Measurements from ENCODE around the gene ZNF677. TPM values are rescaled to one million over a fixed set of nuclear protein-coding genes. Genes with fewer than 3 reads are reported as not detected.
"Not testable (repeated sequence)": the region's sequence is repeated elsewhere in the genome, so short reads cannot be mapped to it uniquely, and the experiment has no call there.

ZNF677 gene
- total and polyA plus RNA-seq, 12 donors, result 6.9 to 34.2 (median 20.7) TPM

- no peaks in the 10 kb centered on the region for H3K27me3 ChIP-seq
- H3K27ac ChIP-seq, result no peak overlapping the region
- H3K4me1 ChIP-seq (replicated peaks in 1 of 2), result peaks cover 0 to 10% of the 10 kb centered on the region in 2 donors
- TF ChIP-seq POLR2A (IDR thresholded peaks at IDR 0.05) (no peak), CTCF (IDR thresholded peaks at IDR 0.05) (no peak)
- 56 to 62% (median 59%) methylated on average over 11 to 12 of the region's 12 CpGs for WGBS, 4 donors
- intact Hi-C loops (cut with DNase I), result loop anchor here in 1 of 2 donors (10.0 kb wide), 4 partner anchors 119 to 551 kb away; partner anchors contain the start of gene ZNF525
- peak overlapping the region in 1 of 4 donors; percentile 77 for H3K4me3 ChIP-seq
- H3K9me3 ChIP-seq (replicated peaks in 1 of 3), result no peaks in the 10 kb centered on the region
- peaks cover 0 to 4% of the 10 kb centered on the region in 2 donors for H3K36me3 ChIP-seq (replicated peaks in 1 of 2)
- DNase-seq, result no peak
These were observed 61.0 kb downstream of the ZNF677 start for GRCh38 chr19:53193535-53194222.

- Histone ChIP-seq H3K36me3 (replicated peaks in 1 of 2) (peaks cover 0 to 4% of the 10 kb centered on the region in 2 donors), H3K4me3 (peak within 1 kb of the TSS; percentile 4 to 91 (median 43)), H3K27me3 (no peaks in the 10 kb centered on the region), H3K9me3 (replicated peaks in 1 of 3) (no peaks in the 10 kb centered on the region), H3K4me1 (replicated peaks in 1 of 2) (peaks cover 0 to 10% of the 10 kb centered on the region in 2 donors), H3K27ac (peak within 1 kb of the TSS in 3 of 5 donors; percentile 48 to 79 (median 65))
- 0 to 2% (median 0%) methylated on average over 23 to 53 of the region's 53 CpGs for WGBS, 4 donors
- peak; percentile 86 to 95 (median 93) for DNase-seq
- intact Hi-C loops (cut with DNase I), result loop anchor here in 1 of 2 donors (10.0 kb wide), 4 partner anchors 118 to 552 kb away; partner anchors contain the start of gene ZNF525
- TF ChIP-seq POLR2A (IDR thresholded peaks at IDR 0.05) (peak in 1 of 2 donors; percentile 73), CTCF (IDR thresholded peaks at IDR 0.05) (no peak)
These were observed 61.7 kb downstream of the ZNF677 start, which contains the start of gene ZNF665 for GRCh38 chr19:53192771-53193534. Gene ZNF665, minus strand, starts transcription at chr19:53193358. Its CDS starts 10,460 bp downstream, at chr19:53182898.

GRCh38 chr19:53190253-53190652, 64.4 kb downstream of the ZNF677 start:
- WGBS, 4 donors, result 82 to 92% (median 85%) methylated on average over 3 of the region's 3 CpGs
- Histone ChIP-seq H3K36me3 (replicated peaks in 1 of 2) (peaks cover 0 to 4% of the 10 kb centered on the region in 2 donors), H3K27me3 (no peaks in the 10 kb centered on the region), H3K4me1 (replicated peaks in 1 of 2) (peaks cover 0 to 4% of the 10 kb centered on the region in 2 donors), H3K4me3 (no peak overlapping the region), H3K9me3 (replicated peaks in 1 of 3) (no peaks in the 10 kb centered on the region), H3K27ac (no peak overlapping the region)
- no peak for DNase-seq
- intact Hi-C loops (cut with DNase I), result loop anchor here in 1 of 2 donors (10.0 kb wide), 4 partner anchors 115 to 555 kb away; partner anchors contain the start of gene ZNF525
- no peak for TF ChIP-seq POLR2A (IDR thresholded peaks at IDR 0.05)
- no peak for TF ChIP-seq CTCF (IDR thresholded peaks at IDR 0.05)

GRCh38 chr19:53189691-53190198, 64.9 kb downstream of the ZNF677 start:
- intact Hi-C loops (cut with DNase I), result loop anchor here in 1 of 2 donors (10.0 kb wide), 4 partner anchors 115 to 555 kb away; partner anchors contain the start of gene ZNF525
- H3K27ac ChIP-seq; H3K9me3 ChIP-seq (replicated peaks in 1 of 3); H3K36me3 ChIP-seq (replicated peaks in 1 of 2); H3K4me1 ChIP-seq (replicated peaks in 1 of 2); H3K27me3 ChIP-seq; H3K4me3 ChIP-seq: not testable (repeated sequence)
- DNase-seq, result peak in 2 of 7 donors; percentile 30 to 31
- WGBS, 4 donors, result 68 to 80% (median 73%) methylated on average over 9 to 12 of the region's 16 CpGs

Other genes with a start within 250 kb of the ZNF677 start
- gene ERVV-1, start 241.0 kb downstream of the ZNF677 start, total RNA-seq, result not detected
- gene ERVV-1, start 241.0 kb downstream of the ZNF677 start, polyA plus RNA-seq, result not detected
- not detected for gene ERVV-2, start 210.1 kb downstream of the ZNF677 start, total RNA-seq
- gene ERVV-2, start 210.1 kb downstream of the ZNF677 start, polyA plus RNA-seq, result not detected
- 100 to 1,000 TPM in 1 of 9 donors, 10 to 100 TPM in 8; 28.3 to 102 (median 68.7) TPM for gene ZNF160, start 151.5 kb downstream of the ZNF677 start, total RNA-seq
- gene ZNF160, start 151.5 kb downstream of the ZNF677 start, polyA plus RNA-seq, result 10 to 100 TPM; 26.1 to 66.6 (median 39.4) TPM
- gene ZNF415, start 122.0 kb downstream of the ZNF677 start, total RNA-seq, result 10 to 100 TPM; 20.3 to 59.2 (median 38.5) TPM
- 10 to 100 TPM; 17.5 to 45.4 (median 42.0) TPM for gene ZNF415, start 122.0 kb downstream of the ZNF677 start, polyA plus RNA-seq
- gene ZNF347, start 95.8 kb downstream of the ZNF677 start, total RNA-seq, result 10 to 100 TPM in 7 of 9 donors, 1 to 10 TPM in 2; 8.1 to 20.8 (median 14.8) TPM
- gene ZNF347, start 95.8 kb downstream of the ZNF677 start, polyA plus RNA-seq, result 10 to 100 TPM in 1 of 3 donors, 1 to 10 TPM in 2; 1.9 to 13.5 (median 4.2) TPM
- gene ZNF665, start 61.5 kb downstream of the ZNF677 start, total RNA-seq, result 1 to 10 TPM; 1.2 to 9.3 (median 5.0) TPM
- 1 to 10 TPM; 1.7 to 7.9 (median 1.9) TPM for gene ZNF665, start 61.5 kb downstream of the ZNF677 start, polyA plus RNA-seq
- not detected for gene VN1R2, start 3.4 kb upstream of the ZNF677 start, total RNA-seq
- not detected for gene VN1R2, start 3.4 kb upstream of the ZNF677 start, polyA plus RNA-seq
- not detected for gene VN1R4, start 12.8 kb upstream of the ZNF677 start, total RNA-seq
- gene VN1R4, start 12.8 kb upstream of the ZNF677 start, polyA plus RNA-seq, result not detected
- gene ZNF845, start 78.9 kb upstream of the ZNF677 start, total RNA-seq, result 1 to 10 TPM; 2.9 to 7.6 (median 5.4) TPM
- gene ZNF845, start 78.9 kb upstream of the ZNF677 start, polyA plus RNA-seq, result 1 to 10 TPM; 1.5 to 5.2 (median 2.3) TPM
- 10 to 100 TPM in 5 of 9 donors, 1 to 10 TPM in 4; 3.0 to 22.5 (median 11.9) TPM for gene ZNF525, start 110.8 kb upstream of the ZNF677 start, total RNA-seq
- gene ZNF525, start 110.8 kb upstream of the ZNF677 start, polyA plus RNA-seq, result 1 to 10 TPM; 5.7 to 9.5 (median 8.2) TPM
- 10 to 100 TPM; 11.4 to 24.0 (median 17.3) TPM for gene ZNF765, start 140.3 kb upstream of the ZNF677 start, total RNA-seq
- gene ZNF765, start 140.3 kb upstream of the ZNF677 start, polyA plus RNA-seq, result 10 to 100 TPM in 1 of 3 donors, 1 to 10 TPM in 2; 4.3 to 15.1 (median 9.4) TPM
- gene ZNF761, start 177.1 kb upstream of the ZNF677 start, total RNA-seq, result 10 to 100 TPM in 5 of 9 donors, 1 to 10 TPM in 4; 5.8 to 17.0 (median 10.6) TPM
- gene ZNF761, start 177.1 kb upstream of the ZNF677 start, polyA plus RNA-seq, result 10 to 100 TPM; 10.9 to 22.0 (median 11.0) TPM
- 1 to 10 TPM; 1.6 to 6.4 (median 3.1) TPM for gene ZNF813, start 212.9 kb upstream of the ZNF677 start, total RNA-seq
- gene ZNF813, start 212.9 kb upstream of the ZNF677 start, polyA plus RNA-seq, result 1 to 10 TPM in 2 of 3 donors, under 1 TPM in 1; 0.51 to 2.4 (median 1.5) TPM

Data from adrenal gland (tissue), 12 donors.